Islet precursor cell (in vitro differentiated cells): Measurements from ENCODE around the gene PA2G4.
A peak's percentile ranks its signal among the peaks of the same experiment; 100 is the strongest.

Experiments used
- DNase-seq: peaks from one replicate; pipeline ENCODE4 v3.0.0-alpha.2; 2018

PA2G4 gene

GRCh38 chr12:56127485-56127887 is 23.1 kb downstream of the PA2G4 start:
- no peak for DNase-seq

DNA sequence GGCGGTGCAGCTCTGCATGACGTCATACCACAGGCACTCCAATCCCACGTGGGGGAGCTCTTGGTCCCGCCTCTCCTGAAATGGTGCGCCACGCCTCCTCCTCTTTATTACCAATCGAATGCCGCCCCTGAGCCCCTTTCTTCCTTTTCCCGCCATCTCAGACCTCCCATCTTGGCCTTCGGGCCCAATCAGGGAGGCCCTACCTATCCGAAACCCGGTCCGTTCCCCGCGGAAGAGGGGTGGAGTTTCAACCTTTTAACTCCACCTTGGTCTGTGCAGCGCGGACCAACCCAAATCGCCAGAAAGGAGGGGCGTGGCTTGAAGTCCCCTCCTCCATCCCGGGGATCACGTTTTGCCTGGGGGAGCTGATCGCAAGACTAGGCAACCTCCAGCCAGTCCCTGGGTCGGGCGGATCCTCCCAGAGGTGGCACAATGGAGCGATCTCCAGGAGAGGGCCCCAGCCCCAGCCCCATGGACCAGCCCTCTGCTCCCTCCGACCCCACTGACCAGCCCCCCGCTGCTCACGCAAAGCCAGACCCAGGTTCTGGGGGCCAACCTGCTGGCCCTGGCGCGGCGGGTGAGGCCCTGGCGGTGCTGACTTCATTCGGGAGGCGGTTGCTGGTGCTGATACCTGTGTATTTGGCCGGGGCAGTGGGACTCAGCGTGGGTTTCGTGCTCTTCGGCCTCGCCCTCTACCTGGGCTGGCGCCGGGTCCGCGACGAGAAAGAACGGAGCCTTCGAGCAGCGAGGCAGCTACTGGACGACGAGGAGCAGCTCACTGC is 23.7 kb downstream of the PA2G4 start, which contains the start of gene ESYT1:
TSS of gene ESYT1 (plus strand) at position 380 of the 782 bp plus-strand sequence. CDS start at position 433, 53 bp downstream.
- peak; percentile 100 for DNase-seq

DNA sequence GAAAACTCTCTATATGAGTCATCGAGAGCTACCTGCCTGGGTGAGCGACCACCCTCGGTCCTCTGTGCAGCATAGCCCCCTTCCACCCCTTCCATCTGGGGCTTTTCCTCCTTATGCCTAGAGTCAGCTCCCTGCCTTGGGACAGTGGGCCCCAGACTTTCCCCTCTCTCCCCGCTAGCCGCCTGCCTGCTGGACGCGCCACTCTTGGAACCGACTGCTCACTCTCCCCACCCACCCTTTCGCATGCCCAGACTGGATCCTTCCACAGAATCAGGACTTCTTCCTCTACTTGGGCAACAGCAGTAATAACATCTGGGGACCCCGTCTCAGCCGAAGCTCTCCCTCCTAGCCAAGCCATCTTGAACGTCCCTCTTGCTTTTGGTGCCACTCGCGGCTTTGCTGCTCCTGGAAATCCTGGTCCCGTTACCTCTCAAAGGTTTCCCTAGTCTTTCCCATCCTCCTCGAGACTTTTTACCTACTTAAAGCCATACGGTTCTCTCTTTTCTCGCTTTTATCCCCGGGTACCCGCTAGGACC is 24.4 kb downstream of the PA2G4 start:
- DNase-seq: no peak

- peak; percentile 92 for DNase-seq
Observed at GRCh38 chr12:56129206-56129941, 25.0 kb downstream of the PA2G4 start.

GRCh38 chr12:56129942-56130495 is 25.7 kb downstream of the PA2G4 start:
- DNase-seq: no peak

GRCh38 chr12:56130876-56131275 is 26.5 kb downstream of the PA2G4 start:
- DNase-seq: no peak

GRCh38 chr12:56134897-56135296 is 30.5 kb downstream of the PA2G4 start:
- no peak for DNase-seq

DNA sequence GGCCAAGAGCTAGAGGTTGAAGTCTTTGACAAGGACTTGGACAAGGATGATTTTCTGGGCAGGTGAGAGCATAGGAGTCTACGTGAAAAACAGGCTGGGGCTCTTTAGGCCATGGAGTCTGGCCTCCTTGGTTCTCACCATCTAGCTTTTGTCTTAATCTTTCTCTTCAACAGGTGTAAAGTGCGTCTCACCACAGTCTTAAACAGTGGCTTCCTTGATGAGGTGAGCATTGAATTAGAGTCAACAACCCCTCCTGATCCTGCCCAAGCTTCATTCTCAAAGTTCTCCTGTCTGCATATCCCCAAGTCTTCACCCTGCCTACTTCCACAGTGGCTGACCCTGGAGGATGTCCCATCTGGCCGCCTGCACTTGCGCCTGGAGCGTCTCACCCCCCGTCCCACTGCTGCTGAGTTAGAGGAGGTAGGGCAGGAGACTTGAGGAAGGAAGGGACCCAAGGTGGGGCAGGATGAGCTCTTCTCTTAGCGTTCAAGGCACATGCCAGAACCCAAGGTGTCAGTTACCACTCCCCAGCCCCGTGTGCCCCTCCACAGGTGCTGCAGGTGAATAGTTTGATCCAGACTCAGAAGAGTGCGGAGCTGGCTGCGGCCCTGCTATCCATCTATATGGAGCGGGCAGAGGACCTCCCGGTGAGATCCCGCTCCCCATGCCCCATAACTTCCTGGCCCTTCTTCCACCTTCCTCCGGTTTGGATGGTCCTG is 33.7 kb downstream of the PA2G4 start:
- DNase-seq: no peak

DNA sequence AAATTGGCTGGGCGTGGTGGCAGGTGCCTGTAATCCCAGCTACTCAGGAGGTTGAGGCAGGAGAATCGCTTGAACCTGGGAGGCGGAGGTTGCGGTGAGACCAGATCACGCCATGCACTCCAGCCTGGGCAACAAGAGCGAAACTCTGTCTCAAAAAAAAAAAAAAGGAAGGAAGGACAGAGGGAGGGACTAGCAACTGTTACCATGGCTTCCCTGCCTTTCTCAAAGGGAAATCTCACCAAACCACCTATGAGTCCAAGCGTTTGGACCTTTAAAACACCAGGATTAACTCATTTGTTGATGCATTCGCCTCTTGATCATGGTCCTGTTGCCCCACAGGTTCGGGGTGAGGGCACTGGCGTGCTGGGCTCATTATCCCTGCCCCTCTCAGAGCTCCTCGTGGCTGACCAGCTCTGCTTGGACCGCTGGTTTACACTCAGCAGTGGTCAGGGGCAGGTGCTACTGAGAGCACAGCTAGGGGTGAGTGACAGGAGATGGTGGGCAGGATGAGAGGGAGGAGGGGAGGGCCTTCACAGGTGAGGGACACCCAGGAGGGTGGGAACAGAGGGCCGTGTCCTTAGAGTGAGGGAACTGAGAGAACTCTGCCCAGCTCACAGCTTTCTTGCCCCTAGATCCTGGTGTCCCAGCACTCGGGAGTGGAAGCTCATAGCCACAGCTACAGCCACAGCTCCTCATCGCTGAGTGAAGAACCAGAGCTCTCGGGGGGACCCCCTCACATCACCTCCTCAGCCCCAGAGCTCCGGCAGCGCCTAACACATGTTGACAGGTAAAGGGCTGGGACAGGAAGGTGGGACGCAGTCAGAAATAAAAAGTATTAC is 37.8 kb downstream of the PA2G4 start:
- no peak for DNase-seq

DNA sequence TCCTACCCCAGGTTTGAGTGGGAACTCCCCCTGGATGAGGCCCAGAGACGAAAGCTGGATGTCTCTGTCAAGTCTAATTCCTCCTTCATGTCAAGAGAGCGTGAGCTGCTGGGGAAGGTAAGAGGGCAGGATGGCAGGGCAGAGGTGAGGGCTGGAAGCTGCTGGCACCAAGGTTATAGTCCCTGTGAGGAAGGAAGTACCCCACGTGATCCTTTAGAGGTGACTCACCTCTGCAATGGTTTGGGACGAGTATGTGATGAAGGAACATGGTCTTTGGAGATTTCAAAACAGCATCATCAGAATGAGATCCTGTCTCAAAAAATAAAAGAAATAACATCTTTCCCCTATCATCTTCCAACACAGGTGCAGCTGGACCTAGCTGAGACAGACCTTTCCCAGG is 38.9 kb downstream of the PA2G4 start:
- DNase-seq: no peak

GRCh38 chr12:56143870-56144269 is 39.5 kb downstream of the PA2G4 start:
- DNase-seq: no peak

DNA sequence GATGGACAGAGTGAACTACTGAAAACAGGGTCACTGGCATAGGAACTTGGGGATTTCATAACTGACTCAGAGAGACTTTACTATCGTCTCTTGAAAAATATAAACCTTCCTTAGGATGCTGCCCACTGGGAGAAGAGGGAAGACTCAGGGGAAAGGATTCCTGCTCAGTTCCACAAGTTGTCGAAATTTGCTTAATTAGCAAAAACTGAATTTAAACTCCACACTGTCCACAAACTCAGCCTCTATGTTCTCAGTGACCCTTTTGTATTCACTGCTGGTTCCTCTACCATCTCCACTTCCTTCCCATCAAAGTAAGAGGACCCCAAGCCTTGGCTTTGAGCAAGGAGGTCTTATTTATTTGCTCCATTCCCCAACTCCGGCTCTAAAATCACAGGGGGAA is 40.9 kb downstream of the PA2G4 start:
- DNase-seq: no peak

- no peak for DNase-seq
Observed at GRCh38 chr12:56146492-56147460, 42.4 kb downstream of the PA2G4 start.

DNA sequence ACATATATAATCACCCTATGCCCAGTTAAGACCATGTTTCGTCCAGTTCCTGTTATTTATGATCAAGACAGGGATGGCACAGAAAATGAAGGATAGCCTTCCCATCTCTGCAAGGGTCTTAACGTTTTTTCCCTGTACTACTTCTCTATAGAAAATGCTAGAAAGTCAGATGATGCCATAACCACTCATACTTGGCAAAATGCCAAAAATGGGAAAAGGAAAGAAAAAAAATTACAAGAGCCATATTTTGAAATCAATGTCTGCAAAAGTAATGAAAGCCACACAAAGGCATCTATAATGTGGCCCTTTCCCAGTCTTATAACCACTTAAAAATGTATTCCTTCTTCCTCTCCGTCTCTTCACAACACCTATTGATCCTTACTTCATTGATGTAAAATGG is 46.2 kb downstream of the PA2G4 start:
- DNase-seq: no peak

DNA sequence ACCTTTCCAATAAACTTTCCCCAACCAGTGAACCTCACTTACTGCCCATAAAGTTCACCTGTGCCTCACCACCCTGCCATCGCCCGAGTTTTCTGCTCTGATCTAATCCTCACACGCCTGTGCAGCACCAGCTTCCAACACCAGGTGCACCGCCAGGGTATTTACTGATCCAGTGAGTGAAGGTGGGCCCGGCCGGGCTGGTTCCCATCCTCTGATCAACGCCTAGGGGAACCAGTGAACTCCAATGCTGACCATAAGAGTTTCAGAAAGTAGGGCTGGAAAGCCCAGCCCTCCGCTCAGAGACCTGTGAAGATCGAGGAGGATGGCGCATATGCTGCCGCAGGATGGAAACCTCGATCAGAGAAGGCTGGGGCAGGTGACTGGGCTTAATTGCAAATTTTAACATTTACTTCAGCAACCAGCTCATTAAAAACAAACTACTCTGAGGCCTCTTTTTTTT is 47.3 kb downstream of the PA2G4 start:
- peak; percentile 88 for DNase-seq

- peak; percentile 97 for DNase-seq
Observed at GRCh38 chr12:56152132-56152755, 47.9 kb downstream of the PA2G4 start, which contains the start of gene MYL6B. MYL6B (plus strand) TSS chr12:56152587; CDS start chr12:56153919, 1,332 bp downstream.

- no peak for DNase-seq
Observed at GRCh38 chr12:56152756-56153677, 48.7 kb downstream of the PA2G4 start.

- no peak for DNase-seq
Observed at GRCh38 chr12:56153678-56154065, 49.3 kb downstream of the PA2G4 start.

- no peak for DNase-seq
Observed at GRCh38 chr12:56154246-56154771, 50.0 kb downstream of the PA2G4 start.
